ENCODE measurements around the gene VSTM5.

Gene VSTM5

DNA sequence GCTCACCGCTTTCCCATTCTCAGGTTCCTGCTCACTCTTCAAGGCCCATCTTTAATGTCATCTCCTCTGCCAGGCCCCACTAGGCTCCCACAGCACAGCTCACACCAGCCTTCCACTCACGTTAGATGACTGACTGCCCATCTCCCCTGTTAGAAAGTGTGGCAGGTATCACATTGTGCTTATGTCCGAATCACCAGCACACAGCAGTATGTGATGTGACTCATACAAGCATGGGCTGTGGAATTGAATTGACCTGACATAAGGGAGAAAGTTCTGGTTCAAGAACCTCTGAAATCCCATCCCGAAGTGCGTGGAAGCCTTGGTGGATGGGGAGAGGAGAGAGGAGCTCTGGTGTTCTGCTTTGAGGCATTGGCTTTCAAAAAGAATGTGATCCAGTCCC, 6.5 kb downstream of the VSTM5 start:
- no peak for FAIRE-seq
- no peak for DNase-seq (ENCODE audit: insufficient read length, low spot score)

DNA sequence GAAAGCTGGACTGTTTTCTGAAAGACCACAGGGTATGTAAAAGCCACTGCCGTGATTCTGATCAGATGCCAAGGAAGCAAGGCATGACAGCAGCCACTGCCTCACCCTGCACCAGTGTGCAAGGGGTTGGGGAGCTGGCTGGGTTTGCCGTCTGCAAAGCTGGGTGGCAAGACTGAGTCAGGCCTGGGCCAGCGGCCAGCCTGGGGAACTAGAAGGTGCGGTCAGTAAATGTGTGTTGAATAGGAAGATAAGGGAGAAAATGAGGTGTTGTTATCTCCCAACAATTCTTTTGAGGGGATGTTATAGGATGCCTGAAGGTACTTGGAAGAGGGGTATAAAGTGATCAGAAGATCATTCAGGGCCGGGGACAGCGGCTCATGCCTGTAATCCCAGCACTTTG, 8.0 kb downstream of the VSTM5 start:
- DNase-seq (ENCODE audit: insufficient read length, low spot score) (no peak), FAIRE-seq (no peak)

DNA sequence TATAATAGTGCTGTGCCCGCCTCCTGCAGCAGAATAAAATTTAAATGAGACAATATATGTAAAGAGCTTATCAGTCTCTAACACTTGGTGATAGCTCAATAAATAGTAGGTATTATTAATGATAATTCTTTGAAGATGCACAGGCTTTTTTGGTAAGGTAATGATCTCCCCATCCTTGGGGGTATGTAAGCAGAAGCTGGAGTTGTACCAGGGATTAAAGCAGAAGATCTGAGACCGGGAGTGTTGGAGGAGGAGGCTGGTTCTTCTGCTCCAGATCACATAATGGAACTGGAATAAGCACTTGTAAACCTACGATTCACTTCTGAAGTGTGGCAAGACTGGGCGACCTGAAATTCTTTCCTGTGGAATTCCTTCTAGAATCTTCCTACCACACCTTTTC, 8.4 kb downstream of the VSTM5 start:
- no peak for DNase-seq (ENCODE audit: insufficient read length, low spot score)
- no peak for FAIRE-seq

DNA sequence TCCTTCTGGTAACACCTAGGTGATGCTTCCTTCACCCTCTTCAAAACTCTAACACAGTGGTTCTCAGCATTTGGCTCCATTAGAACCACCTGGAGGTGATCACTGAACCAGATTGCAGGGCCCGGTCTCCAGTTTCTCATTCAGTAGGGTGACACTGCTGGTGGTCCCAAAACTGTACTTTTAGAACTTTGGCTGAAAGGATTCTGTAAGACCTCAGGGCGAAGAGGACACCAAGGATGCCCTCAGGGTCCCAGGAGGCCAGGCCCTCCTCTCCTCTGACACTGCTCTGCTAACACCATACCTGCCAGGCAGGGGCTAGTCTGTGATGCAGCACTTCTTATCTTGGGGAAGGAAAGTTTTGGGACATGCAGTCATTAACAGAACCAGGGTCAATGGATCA, 9.0 kb downstream of the VSTM5 start:
- FAIRE-seq = no peak

DNA sequence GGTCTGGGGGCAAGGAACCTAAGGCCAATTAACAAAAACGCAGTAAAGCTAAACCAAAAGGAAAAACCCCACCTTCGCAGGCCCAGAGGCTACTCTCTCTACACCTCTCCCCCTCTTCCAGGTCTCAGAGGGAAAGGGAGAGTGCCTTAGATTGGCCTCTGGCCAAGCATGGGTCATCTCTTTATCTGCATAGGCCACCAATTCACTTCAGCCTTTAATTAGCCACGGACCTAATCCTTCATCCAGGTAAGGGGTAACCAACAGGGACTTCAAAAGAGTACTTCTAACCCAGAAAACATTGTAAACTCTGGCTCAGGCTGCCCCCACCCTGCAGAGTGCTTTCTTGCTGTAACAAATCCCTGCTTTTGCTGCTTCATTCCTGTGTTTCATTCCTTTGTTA, 9.4 kb downstream of the VSTM5 start:
- FAIRE-seq (no peak), DNase-seq (ENCODE audit: insufficient read length, low spot score) (no peak)

More for the DNA sequence above, 9.0 kb downstream of the VSTM5 start:
- DNase-seq (ENCODE audit: insufficient read length, low spot score) = no peak

DNA sequence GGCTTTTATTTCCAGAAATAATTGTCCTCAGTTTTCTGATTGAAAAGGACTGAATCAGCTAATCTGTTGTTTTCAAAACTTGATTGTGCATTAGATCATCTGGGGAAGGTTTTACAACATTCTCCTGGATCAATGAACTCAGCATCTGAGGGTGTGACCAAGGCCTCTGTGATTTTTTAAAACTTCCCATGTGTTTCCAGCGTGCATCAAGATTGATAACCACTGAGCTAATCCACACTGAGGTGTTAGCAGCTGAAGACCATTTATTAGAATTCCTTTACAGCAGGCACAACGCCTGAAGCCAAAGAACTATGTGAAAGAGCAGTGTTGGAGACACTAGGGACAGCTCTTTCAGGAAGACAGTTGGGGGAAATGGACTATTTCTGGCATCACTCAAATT, 10.2 kb downstream of the VSTM5 start:
- DNase-seq (ENCODE audit: insufficient read length, low spot score) = no peak
- no peak for FAIRE-seq

DNA sequence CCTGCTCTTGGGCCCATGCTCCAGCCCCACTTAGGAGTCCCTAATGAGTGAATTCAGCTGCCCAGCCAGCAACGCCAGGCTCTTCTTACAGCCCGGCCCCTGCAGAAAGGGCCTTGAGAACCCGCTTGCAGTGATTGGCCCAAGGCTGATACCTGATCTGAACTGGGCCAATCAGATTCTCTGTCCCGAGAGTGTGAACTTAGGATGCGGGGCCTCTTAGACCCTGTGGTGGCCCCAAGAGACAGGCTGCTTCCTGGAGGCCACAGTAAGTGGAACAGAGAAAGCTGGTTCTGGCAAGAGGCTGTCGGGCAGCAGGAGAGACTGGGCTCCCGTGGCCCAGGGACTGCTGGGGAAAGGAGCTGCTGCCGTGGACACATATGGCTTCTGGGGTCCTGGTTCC, 11.5 kb downstream of the VSTM5 start:
- no peak for FAIRE-seq
- DNase-seq (ENCODE audit: insufficient read length, low spot score) = no peak

DNA sequence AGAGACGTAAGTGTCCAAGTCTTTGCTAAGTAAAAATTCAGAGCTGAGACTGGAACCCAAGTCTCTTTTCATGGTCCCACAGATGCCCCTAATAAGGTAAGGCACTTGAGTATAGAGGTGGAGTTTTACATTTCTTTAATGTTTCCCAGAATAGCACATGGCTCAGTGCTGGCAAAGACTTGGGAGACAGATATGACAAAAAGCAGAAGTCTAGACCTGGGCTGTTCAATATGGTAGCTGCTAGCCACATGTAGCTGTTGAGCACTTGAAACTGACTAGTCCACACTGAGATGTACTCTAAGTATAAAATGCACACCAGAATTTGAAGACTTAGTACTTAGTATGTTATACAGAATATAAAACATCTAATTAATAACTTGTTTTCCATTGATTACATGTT, 17.6 kb downstream of the VSTM5 start:
- no peak for DNase-seq (ENCODE audit: insufficient read length, low spot score)
- FAIRE-seq = no peak

DNA sequence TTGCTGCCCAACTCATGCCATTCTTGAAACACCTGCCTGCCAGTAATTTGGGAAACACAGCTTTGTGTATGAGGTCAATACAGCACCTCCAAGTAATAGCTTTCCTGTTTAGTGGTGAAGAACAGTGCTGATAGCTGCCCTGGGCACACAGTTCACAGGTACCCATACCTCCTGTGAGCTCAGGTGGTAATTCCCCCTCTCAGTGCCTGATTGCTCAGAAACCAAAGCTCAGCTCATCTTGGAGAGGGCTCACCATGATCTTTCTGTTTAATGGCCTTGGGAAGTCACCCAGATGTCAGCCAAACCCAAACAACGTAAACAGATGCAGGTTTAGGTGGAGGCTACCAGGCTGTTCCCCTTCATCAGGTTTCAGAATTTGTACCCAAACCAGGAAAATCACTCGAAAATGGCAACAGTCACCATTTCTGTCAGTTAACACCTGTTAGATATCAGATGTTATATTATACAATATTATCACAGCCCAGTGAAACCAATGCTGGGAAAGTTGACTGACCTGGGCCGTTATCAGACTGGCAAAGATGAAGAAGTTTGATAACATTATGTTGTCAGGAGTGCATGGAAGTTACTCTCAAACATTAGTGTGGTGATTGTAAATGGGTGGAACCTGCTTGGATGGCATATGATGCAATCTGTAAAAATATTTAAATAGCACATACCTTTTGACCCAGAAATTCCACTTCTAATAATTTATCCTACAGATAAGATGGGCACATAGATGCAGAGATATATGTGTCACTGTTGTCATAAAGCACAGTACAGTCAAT, 18.9 kb downstream of the VSTM5 start:
- DNase-seq (ENCODE audit: insufficient read length, low spot score) = no peak
- peak; percentile 16 for FAIRE-seq

DNA sequence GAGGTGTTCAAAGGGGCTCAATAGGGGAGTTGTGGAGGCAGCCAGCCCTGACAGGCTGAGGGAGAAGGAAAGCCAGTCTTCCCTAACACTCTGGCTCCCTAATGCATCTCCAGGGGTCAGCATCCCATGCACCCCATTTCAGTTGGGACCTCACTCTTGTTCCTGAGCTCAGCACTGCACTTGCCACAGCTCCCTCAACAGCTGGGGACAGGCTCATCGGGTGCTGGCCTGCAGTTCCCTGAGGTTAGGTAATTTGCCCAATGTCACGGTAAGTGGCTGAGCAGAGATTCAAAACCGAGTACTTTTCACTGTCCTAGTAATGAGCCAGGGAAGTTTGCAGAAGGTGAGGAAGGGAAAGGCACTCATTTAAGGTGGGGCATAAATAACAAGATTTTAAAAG, 20.8 kb downstream of the VSTM5 start:
- DNase-seq (ENCODE audit: insufficient read length, low spot score) (no peak), FAIRE-seq (no peak)

DNA sequence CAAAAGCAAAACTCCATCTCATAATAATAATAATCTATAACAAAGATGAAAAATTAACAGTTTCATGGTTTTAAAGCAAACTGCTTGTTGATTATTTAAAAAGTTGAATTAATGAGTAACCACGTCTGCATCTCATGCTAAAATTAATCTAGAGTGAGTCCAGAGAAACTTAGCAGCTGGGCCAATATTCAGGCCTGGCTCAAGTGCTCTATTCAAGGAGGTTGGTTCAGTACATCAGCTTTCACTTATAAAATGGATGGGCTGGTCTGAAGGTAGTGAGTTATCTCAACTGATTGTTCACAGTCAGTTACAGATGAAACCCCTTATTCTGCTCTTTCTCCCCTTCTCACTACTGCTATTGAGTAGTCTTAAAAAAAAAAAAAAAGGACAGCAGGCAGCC, 23.1 kb downstream of the VSTM5 start:
- no peak for FAIRE-seq
- DNase-seq (ENCODE audit: insufficient read length, low spot score) = no peak

DNA sequence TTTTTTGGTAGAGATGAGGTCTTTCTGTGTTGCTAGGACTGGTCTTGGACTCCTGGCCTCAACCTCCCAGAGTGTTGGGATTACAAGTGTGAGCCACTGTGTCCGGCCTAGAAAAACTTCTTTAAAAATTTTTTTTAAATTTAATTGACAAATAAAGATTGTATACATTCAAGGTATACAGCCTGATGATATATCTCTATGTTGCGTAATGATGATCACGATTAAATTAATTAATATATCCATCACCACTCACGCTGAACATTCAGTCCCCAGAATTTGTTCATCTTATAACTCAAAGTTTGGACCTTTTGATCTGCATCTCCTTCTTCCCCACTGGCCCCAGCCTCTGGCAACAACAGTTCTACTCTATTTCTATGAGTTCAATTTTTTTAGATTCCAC, 27.2 kb downstream of the VSTM5 start:
- no peak for FAIRE-seq
- no peak for DNase-seq (ENCODE audit: insufficient read length, low spot score)

DNA sequence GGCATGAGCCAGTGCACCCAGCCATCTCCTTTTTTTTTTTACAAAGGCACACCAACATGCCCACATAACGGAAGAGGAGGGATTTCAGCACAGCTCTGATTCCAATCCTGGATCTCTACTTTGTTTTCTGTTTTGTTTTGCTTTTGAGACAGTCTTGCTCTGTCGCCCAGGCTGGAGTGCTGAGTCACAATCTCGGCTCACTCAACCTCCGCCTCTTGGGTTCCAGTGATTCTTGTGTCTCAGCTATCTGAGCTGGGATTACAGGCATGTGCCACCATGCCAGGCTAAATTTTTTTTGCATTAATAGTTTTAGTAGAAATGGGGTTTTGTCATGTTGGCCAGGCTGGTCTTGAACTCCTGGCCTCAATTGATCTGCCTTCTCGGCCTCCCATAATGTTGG, 28.1 kb downstream of the VSTM5 start:
- FAIRE-seq (no peak), DNase-seq (ENCODE audit: insufficient read length, low spot score) (no peak)

DNA sequence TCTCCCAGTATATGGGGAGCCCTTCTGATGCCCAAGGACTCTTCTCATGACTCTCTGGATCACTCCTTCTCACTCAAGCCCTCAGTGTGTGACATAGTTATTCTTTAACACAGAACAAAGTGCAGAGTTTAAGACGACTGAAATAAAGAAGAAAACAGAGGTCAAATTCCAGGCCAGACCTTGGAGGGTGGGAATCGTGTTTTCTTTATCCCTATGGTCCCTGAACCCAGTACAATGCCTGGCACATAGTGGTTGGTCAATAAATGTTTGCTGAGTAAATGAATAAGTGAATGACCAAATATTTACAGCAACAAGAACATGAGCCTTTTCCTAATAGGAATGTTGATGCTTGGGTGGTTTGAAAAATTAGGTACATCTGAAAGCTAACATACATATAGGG, 28.8 kb downstream of the VSTM5 start:
- DNase-seq (ENCODE audit: insufficient read length, low spot score) (no peak), FAIRE-seq (no peak)

DNA sequence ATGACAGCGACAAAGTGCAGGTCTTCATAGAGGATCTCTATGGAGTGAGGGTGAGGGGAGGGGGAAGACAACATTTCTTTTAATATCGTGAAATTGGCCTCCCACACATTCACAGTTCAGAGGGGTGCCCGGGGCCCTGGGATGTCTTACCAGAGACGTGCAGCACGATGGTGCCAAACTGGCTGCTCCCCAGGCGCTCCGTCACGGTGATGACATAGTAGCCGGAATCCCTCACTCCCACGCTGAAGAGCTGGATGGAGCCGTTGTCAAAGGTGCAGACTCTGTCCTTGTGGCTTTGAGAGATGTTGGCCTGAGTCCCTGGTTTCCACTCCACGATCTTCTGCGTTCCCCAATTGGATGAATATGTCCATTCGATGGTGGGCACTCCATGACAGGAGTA, 29.6 kb downstream of the VSTM5 start:
- DNase-seq (ENCODE audit: insufficient read length, low spot score) (no peak), FAIRE-seq (no peak)

DNA sequence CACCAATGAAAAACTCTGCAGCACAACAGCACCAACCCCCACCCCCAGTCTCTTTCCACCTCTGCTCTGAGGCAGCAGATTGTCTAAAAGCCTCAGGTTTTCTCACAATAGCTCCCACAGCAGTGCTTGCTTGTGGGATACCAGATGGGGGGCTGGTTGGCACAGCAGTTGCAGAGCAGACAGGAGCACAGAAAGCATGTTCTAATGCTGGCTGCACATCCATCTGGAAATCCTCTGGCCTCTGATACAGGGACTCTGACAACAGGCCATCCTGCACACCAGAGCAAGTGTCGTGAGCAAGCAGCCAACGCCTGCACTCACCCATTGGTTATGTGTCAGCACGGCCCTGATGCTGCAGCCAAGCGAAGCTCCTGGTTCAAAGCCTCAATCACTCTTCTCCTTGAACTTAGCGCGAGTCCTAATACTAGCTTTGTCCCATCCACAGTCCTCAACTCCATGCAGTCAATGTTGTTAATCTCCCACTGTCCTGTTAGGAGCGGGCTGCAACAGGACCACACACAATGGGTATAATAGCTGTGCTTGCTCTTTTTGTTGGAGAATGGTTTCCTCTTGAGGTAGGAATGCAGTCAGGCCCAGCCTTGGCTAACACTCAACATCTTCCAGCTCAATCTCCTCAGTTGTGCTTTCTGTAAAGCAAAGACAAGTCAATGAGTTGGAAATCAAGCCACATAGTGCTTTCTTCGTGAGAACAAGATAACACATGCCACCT, 30.3 kb downstream of the VSTM5 start:
- FAIRE-seq = no peak

DNA sequence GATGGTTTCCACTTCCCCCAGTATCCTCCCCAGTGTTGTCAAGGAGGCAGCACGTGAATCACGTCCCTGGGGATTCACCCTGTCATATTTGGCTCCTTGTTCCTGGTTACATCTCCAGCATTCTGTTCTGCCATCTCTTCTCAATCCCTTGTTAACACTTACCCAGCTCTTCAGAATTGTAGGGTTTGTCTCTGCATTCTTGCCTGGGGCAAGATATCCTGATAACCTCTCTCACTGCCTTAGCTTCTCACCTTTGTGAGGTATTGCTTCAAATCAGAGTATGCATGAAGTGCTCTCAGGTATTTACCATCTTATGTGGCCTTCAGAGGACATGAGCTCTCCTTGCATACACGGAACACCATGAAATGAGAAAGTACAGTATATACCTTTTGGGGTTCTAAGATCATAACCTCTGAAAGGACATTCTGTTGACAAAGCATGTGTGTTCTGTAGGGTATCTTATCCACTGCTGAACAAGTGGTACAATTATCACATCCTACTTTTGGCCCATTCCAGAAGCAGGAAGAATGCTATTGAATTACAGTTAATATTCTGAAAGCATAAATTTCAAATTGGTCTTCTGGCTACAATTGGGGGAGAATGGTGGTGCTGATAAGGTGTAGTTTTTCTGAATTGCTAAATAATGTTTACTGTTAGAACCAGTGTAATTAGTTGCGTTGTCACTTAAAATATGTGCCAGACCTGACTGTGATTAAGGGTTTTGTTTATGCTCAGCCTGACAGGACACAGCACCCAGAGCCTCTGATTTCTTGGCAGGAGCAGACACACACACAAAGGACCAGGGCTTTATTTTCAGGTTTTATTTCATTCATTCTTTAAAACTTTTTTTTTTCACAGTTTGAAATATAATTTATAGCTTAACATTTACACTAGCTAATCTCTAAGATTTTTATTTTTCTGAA, 32.7 kb downstream of the VSTM5 start:
- DNase-seq (ENCODE audit: insufficient read length, low spot score) = no peak
- FAIRE-seq = no peak

More for the DNA sequence above, 30.3 kb downstream of the VSTM5 start:
- DNase-seq (ENCODE audit: insufficient read length, low spot score) = no peak

DNA sequence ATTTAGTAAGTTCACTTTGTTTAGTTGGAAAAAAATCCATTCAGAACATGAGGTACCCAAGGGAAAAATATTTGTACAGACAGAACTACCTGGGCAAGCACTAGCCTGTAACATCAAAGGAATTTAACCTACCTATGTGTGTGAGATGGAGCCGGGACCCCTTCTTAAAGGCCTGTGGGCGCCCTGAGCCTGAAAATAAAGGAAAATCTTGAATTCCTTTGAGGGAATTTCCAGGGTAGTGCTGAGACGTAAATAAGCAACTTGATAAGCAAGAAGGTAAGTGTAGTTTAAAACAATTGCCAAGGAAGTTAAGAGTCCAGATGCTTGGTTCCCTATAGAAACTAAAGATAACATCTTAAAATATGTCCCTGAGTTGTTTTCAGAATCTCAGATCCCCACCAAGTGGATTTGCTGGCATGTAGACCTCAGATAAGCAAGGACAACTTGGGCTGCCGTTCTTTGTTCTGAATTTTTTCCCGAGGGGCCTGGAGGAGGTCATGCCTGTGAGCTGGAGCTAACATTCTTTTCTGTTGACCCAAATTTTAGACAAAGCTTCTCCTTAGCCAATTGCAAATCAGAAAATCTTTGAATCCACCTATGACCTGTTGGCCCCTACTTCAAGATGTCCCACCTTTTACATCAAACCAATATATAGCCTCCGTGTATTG, 35.3 kb downstream of the VSTM5 start:
- no peak for DNase-seq (ENCODE audit: insufficient read length, low spot score)
- FAIRE-seq = no peak

DNA sequence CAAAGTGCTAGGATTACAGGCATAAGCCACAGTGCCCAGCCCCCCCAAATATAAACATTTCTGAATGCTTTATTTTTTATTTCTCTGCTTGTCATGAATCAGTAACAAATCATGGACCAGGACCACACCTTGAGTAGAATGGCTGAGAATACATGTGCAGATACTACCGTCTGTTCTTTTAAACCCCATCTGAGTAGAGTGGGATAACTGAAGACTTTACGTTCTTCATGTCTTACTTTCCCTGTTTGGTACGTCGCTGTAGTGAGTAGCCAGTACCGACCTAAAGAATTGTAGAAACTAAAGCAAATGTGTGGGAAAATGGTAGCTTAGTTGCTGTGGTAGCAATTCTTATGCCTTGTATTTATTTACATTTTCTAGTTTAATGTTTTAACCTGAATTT, 36.4 kb downstream of the VSTM5 start:
- DNase-seq (ENCODE audit: insufficient read length, low spot score) = no peak
- FAIRE-seq = no peak

DNA sequence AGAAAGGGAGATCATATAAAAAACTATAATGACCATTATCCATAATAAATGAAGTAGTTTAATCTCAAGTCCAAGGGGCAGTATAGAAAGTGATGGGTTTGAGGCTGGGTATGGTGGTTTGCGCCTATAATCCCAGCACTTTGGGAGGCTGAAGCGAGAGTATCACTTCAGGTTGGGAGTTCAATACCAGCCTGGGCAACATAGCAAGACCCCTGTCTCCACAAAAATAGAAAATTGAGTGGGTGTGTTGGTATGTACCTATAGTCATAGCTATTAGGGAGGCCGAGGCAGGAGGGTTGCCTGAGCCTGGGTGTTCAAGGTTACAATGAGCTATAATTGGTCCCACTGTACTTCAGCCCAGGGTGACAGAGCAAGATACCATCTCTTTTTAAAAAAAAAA, 42.4 kb downstream of the VSTM5 start:
- FAIRE-seq (no peak), DNase-seq (ENCODE audit: insufficient read length, low spot score) (no peak)

DNA sequence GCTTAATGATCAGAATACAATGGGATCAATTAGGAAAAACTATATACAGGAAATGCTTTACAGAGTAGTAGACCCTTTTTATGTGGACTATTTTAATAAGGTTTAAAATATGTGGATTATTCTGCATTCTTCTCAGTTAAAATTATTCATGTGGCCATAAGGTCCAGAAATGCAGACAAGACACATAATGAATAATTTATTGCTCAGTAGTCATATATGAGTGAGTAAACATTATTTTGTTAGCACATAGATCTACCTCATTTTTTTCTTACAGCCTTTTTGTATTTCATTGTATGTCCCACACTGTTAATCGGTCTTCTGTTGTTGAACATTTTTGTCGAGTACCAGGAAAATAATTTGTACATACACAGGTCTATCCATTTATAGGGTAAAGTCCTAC, 45.5 kb downstream of the VSTM5 start:
- DNase-seq (ENCODE audit: insufficient read length, low spot score) = no peak
- no peak for FAIRE-seq

Measured in HTR-8/SVneo (cell line).